ENCODE data around the gene TBC1D1.
A peak's percentile ranks its signal among the peaks of the same experiment; 100 is the strongest.

The TBC1D1 gene

DNA sequence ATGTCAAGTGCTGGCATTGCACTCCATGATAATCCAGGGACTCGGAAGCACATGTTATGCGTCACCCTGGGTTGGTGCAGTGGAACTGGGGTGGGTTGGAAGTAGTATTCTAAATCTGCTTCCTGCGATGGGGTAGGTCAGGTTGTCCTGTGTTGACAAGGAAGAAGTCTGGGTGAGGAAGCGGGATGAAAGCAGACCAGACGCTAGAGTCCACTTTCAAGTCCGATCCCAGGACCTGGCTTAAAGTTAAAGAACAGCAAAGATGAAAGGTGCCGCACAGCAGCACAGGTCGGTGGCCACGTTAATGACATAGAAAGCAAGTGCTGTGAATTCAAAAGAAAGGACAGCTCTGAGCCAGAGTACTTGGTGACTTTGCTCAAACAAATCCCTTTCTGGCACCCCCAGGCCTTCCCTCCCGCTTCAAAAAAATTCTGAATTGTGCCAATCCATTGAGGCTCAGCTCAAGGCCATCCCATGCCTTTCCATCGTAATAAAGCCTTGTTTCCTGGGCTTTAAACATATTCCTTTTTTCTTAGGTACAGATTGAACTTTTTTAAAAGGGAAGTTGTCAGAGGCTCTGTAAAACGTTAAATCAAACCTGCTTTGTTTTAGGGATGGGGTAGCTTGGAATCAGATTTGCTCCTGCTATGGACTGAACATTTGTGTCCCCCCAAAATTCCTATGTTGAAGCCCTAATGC lies 187.1 kb downstream of the TBC1D1 start:
- TF ChIP-seq GATA3 (IDR thresholded peaks at IDR 0.05; ENCODE audit: low read depth, low read length) = no peak
- no peak for TF ChIP-seq GATA2 (IDR thresholded peaks at IDR 0.05; ENCODE audit: low read depth, low read length)

DNA sequence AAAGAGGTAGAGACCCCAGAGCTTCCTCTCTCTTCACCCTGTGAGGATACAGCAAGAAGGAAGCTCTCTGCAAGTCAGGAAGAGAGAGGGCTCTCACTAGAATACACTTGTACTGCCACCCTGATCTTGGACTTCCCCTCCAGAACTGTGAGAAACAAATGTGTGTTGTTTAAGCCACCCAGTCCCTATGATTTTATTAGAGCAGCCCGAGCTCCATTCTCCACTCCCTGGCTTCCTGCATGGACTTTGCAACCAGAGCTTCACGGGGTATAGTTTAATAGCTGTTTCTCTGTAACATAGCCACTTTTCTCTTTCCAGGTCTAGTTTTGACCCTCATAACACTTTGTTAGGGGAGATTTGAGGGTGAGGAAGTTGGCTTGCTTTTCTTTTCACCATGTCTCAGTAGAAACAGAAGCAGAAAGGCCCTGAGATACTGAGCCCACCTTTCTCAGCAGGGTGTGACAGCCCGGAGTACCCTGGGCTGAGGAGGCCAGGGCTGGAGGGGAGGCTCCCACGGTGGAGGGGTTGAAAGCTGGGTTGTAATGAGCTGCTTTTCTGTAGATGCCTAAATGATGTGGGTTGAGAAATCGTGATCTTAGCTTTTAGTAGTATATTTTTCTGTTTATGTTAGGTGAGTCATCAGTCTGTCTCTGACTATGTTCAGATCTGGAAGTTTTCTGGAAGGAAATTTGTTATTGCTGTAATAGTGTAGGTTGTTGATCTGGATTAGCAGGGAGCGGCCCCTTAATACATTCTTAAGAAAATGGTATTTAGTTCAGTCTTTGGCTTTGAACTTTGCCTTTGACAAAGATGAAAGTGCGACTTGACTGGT lies 187.9 kb downstream of the TBC1D1 start:
- TF ChIP-seq GATA2 (IDR thresholded peaks at IDR 0.05; ENCODE audit: low read depth, low read length) (no peak), GATA3 (IDR thresholded peaks at IDR 0.05; ENCODE audit: low read depth, low read length) (no peak)

DNA sequence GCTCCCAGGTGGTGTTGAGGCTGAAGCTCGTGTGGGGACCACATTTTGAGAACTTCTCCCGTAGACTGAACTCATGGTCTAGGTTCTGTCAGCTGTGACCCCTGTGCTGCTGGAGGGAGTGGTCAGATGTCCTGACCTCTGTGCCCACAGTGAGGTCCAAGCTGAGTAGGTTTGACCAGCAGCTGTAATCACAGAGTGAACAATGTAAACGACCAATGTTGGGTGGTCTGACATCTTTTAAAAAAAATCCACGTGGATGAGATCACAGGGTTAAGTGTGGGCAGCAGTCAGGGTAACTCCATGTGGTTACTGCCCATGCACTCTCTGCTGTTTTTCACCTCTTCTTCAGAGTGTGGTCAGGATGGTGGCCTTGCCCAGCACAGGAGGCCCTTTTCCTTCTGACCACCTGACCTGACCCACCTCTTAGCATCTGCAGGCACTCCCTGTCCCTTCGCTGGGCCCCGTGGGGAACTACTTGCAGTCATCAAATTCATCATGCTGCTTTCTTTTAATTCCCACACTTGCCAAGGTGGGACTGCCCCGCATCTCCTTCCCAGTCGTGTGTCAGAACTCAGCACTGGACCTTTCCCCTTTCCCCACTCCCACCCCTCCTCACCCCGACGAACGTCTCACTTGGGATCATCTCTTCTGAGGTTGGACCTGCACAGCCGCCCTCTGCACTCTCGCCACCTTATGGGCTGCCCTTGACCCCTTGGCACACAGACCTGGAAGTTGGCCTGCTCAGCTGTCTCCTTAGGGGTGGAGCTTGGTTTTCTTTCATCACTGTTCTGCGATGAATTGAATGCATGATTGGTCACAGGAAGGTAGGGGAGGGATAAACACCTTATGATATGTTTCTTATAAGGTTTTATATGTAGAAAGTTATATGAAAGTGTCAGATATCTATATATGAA lies 189.4 kb downstream of the TBC1D1 start:
- TF ChIP-seq GATA2 (IDR thresholded peaks at IDR 0.05; ENCODE audit: low read depth, low read length) (no peak), GATA3 (IDR thresholded peaks at IDR 0.05; ENCODE audit: low read depth, low read length) (no peak)

DNA sequence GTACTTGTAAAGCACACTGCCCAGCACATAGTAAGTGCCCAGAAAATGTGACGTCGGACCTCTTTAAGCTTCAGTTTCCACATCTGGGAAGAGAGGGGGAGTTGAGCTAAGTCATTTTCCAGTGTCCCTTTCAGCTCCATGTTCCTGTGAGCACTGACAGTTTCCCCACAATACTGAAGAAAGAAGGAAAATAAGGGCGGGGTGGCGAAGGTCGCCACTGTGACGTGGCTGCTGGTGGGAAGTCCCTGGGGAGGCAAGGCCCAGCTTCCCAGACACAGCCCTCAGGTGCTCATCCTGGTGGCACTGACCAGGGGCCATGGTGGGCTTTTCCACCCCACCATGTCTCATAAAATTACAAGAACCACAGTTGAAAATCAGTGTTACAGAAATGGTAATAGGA lies 191.1 kb downstream of the TBC1D1 start:
- TF ChIP-seq GATA3 (IDR thresholded peaks at IDR 0.05; ENCODE audit: low read depth, low read length) = no peak
- TF ChIP-seq GATA2 (IDR thresholded peaks at IDR 0.05; ENCODE audit: low read depth, low read length) = no peak

DNA sequence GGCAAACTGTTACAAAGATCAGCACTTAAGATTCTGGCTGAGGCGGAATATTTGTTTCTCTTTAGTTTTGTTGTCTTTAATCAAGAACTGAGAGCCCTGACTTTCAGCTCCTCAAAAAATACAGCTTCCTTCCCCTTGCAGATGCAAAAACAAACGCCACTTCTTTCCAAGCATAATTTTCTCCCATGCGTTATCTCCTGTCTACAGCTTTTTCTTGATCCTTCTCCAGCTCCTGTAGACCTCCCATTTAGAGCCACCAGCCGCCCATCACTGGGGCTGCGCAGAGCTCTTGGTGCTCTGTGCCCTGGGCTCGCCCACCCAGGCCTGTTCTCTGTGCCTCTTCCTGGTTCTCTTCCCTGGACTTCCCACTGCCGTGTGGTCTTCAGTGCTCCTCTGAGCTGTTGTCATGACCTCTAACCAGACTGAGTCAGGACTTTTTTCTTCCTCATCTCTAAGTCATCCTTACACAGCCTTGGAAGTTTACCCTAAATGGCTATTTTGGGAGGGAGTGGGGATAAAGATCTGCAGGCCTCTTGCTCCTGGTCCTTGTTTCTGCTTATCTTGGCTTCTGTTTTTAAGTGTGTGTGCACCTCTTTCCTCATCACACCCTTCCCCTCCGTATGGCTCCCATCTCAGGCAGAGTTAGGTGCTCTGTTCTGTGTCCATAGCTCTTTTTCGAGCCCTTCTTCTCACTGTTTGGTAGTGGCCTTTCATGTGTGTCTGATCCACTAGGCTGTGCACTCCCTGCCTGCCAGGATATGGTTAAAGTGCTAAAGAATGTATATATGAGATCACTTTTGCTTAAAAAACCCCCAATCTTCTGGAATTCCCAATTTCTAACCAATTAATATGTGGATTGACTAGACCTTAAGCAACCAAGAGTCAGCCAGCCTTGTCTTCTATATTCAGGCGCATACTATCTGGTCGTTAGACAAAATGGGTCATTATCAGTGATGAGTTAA lies 191.8 kb downstream of the TBC1D1 start:
- TF ChIP-seq GATA2 (IDR thresholded peaks at IDR 0.05; ENCODE audit: low read depth, low read length) = no peak
- no peak for TF ChIP-seq GATA3 (IDR thresholded peaks at IDR 0.05; ENCODE audit: low read depth, low read length)

DNA sequence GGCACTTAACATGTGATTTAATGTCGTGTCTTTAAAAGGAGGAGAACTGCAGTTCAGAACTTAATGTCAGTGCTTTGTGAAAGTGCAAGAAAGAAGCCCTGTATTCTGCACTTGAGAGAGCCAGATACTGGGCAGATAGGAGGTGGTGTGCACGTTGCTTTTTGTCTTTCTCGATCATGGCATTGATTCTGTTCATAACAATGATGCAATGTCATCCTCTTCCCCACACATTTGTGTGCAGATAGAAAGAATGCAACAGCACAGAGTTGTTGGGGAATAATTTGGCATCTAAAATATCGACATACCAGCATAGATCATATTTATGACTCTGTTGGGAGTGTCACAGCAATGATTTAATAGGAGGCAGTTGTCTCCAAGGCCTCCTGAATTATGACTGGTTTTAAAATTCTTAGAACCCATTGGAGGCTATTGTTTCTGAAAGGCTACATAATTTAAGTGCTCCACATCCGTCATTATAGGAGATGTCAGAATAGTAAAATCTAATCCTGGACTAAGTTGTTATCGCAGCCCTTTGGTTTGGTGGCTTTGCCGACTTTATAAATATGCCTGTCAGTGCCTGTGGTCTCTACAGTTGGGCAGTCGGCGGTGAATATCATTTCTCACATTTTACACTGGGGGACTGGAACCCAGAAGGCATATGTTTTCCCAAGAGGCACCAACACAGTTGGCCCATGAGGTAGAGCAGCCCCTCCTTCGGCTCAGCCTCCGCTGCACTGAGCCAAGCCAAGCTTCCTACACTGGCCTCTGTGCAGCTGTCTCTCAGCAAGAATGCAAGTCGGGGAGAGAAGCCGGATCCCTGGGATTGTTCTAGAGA lies 194.2 kb downstream of the TBC1D1 start:
- TF ChIP-seq GATA3 (IDR thresholded peaks at IDR 0.05; ENCODE audit: low read depth, low read length) = no peak
- no peak for TF ChIP-seq GATA2 (IDR thresholded peaks at IDR 0.05; ENCODE audit: low read depth, low read length)

DNA sequence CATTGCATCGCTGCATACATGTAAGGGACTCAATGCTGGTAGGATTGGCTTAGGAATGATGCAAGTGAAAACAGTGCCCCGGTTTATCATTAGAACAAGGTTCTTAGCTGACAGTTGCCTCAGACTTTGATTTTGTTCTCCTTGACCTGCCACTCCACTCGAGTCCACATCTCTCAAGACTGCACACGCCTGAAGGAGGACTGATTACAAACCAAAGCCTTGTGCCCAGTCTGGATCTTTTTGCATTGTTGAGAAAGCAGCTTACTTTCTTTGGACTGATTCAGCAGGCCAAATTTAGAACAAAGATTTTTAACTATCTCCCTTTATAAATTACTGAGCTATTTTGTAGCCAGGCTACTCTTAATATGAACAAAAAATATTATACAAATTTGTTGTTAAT lies 194.9 kb downstream of the TBC1D1 start:
- TF ChIP-seq GATA3 (IDR thresholded peaks at IDR 0.05; ENCODE audit: low read depth, low read length) (no peak), GATA2 (IDR thresholded peaks at IDR 0.05; ENCODE audit: low read depth, low read length) (no peak)

DNA sequence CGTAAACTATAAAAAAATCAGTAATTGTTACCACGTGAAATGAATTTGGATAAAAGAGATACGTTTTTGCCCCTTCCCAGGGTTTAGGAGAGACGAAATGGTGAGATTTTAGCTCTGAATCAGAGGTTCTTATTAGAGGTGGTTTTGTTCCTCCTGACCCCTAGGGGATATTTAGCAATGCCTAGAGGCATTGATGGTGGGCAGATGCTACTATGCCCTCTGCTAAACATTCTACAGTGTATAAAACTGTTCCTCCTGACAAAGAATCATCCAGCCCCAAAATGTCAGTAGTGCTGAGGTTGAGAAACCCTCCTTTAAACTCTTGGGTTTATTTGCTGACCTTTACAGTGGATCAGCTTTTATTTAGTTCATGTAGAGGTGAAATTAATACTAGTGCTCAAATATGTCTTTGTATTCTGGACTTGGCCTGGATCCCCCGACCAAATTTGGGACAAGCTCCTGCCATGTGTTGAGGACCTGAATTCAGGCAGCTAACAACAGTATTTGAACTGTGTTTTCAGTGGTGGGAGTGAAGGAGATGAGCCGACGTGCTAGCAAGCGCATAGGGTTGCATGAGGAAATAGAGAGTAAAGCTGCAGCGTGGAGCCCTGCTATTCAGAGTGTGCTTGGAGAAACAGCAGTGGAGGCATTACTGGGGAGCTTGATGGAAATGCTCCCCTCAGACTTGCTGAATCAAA lies 195.4 kb downstream of the TBC1D1 start:
- no peak for TF ChIP-seq GATA3 (IDR thresholded peaks at IDR 0.05; ENCODE audit: low read depth, low read length)
- TF ChIP-seq GATA2 (IDR thresholded peaks at IDR 0.05; ENCODE audit: low read depth, low read length) = no peak

DNA sequence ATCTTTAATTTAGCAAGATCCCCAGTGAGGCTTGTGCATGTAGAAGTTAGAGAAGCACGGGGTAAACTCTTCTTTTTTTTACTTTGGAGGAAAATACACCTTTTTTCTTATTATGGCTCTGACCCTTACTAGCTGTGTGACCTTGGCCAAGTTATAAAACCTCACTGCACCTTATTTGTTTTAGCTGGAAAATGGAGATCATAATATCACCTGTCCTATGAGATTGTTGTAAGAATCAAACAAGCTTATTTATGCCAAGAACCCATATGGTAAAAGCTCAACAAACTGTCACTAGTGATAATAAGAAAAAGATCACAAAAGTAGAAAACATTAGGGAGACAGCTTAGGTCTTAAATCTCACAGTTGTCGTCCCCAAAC lies 196.0 kb downstream of the TBC1D1 start:
- TF ChIP-seq GATA2 (IDR thresholded peaks at IDR 0.05; ENCODE audit: low read depth, low read length) (no peak), GATA3 (IDR thresholded peaks at IDR 0.05; ENCODE audit: low read depth, low read length) (no peak)

DNA sequence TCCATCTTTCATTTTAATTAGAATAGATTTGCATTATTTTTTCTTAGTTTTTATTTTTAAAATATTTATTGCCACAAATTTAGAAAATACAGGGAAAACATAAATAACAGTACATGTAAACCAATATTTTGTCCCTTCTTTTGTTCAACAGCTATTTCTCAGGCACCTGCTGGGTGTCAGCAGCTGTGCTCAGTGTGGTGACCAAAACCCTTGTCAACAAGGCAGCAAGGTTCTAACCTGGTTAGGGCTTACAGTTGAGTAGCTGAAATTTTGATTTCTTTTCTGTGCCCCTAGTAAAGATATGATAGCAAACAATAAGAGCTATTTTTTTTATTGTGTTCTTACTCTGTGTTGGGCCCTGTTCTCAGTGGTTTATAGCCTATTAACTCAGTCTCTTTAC lies 197.4 kb downstream of the TBC1D1 start:
- no peak for TF ChIP-seq GATA3 (IDR thresholded peaks at IDR 0.05; ENCODE audit: low read depth, low read length)
- TF ChIP-seq GATA2 (IDR thresholded peaks at IDR 0.05; ENCODE audit: low read depth, low read length) = no peak

DNA sequence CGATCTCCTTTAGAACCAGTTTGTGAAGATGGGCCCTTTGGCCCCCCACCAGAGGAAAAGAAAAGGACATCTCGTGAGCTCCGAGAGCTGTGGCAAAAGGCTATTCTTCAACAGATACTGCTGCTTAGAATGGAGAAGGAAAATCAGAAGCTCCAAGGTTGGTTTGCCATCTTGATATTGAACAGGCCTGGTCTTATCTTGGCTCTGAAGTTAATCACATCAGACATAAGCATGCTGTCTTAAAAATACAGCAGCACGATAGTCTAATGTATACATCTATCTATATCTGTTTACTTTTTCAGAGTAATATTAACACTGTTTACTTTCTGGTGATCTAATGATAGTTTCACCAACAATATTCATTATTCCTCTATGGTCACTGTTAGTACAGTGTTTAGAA lies 199.1 kb downstream of the TBC1D1 start:
- TF ChIP-seq GATA3 (IDR thresholded peaks at IDR 0.05; ENCODE audit: low read depth, low read length) = no peak
- peak; percentile 14; the same call in 1 of the 2 replicates for TF ChIP-seq GATA2 (IDR thresholded peaks at IDR 0.05; ENCODE audit: low read depth, low read length)

All from SH-SY5Y (cell line).